ENCODE data around the gene MEGF8. TPM values are rescaled to one million over a fixed set of nuclear protein-coding genes. Genes with fewer than 3 reads are reported as not detected.
A peak's percentile ranks its signal among the peaks of the same experiment; 100 is the strongest.

MEGF8 gene
- total RNA-seq, 2 donors from 2014 or later, result 13.4 to 16.5 TPM

DNA sequence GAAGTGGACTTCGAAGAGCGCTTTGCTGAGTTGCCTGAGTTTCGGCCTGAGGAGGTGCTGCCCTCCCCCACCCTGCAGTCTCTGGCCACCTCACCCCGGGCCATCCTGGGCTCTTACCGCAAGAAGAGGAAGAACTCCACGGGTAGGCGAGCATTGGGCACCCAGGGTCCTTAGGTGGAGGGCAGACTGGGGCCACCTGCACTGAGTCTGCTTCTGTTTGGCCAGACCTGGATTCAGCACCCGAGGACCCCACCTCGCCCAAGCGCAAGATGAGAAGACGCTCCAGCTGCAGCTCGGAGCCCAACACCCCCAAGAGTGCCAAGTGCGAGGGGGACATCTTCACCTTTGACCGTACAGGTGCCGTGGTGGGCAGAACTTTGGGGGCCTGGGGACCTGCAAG, 31.5 kb upstream of the MEGF8 start:
- intact Hi-C loops (cut with DNase I), result no loop called here
- DNase-seq, result no peak

DNA sequence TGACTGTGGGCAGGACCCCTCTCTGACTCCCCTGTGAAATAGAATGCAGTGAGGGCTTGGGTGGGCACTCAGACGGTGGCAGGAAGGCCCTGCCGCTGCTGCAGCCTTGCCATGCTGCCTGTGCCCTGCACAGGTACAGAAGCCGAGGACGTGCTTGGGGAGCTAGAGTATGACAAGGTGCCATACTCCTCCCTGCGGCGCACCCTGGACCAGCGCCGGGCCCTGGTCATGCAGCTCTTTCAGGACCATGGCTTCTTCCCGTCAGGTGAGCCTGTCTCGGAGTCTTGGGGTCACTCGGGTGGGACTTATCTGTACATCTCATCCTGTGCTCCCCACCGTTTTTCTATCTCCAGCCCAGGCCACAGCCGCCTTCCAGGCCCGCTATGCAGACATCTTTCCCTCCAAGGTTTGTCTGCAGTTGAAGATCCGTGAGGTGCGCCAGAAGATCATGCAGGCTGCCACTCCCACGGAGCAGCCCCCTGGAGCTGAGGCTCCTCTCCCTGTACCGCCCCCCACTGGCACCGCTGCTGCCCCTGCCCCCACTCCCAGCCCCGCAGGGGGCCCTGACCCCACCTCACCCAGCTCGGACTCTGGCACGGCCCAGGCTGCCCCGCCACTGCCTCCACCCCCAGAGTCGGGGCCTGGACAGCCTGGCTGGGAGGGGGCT, 30.8 kb upstream of the MEGF8 start:
- intact Hi-C loops (cut with DNase I), result loop anchor here (5.0 kb wide), 1 partner anchor 47 kb away; no protein-coding TSS in a partner anchor
- H3K36me3 ChIP-seq, result peaks cover 10% of the 10 kb centered on the region
- TF ChIP-seq, protein P1, sequence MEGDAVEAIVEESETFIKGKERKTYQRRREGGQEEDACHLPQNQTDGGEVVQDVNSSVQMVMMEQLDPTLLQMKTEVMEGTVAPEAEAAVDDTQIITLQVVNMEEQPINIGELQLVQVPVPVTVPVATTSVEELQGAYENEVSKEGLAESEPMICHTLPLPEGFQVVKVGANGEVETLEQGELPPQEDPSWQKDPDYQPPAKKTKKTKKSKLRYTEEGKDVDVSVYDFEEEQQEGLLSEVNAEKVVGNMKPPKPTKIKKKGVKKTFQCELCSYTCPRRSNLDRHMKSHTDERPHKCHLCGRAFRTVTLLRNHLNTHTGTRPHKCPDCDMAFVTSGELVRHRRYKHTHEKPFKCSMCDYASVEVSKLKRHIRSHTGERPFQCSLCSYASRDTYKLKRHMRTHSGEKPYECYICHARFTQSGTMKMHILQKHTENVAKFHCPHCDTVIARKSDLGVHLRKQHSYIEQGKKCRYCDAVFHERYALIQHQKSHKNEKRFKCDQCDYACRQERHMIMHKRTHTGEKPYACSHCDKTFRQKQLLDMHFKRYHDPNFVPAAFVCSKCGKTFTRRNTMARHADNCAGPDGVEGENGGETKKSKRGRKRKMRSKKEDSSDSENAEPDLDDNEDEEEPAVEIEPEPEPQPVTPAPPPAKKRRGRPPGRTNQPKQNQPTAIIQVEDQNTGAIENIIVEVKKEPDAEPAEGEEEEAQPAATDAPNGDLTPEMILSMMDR (IDR thresholded peaks at IDR 0.05), result no peak

More for the DNA sequence above, 31.5 kb upstream of the MEGF8 start:
- TF ChIP-seq, protein P1 (IDR thresholded peaks at IDR 0.05), result no peak
- Histone ChIP-seq H3K27me3 (no peaks in the 10 kb centered on the region), H3K4me1 (no peaks in the 10 kb centered on the region), H3K4me3 (no peak overlapping the region), H3K27ac (no peak overlapping the region), H3K36me3 (peaks cover 14% of the 10 kb centered on the region), H3K9ac (ENCODE audit: low read depth in 2 of 2, low read length in 2 of 2) (no peak overlapping the region), H3K9me3 (no peaks in the 10 kb centered on the region)

DNA sequence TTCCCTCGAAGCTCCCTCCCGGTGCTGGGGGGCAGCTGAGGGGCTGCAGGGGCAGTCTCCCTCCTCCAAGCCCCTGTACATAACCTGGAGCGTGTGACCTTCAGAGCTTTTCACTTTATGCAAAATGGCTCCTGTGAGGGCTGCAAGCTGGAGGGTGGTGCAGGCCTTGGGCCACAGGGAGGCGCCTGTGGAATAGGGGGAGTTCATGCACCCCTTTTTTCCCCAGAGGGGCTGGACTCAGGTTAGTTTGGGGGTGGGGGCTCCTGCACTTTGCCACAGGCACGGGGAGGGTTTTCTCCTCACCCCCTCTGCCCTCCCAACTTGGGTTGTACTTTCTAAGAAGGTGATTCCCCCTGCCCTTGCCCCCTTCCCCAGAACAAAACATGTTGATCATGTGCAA, 30.1 kb upstream of the MEGF8 start:
- DNase-seq, result no peak
- TF ChIP-seq, protein P1 (IDR thresholded peaks at IDR 0.05), result no peak
- H3K9ac ChIP-seq (ENCODE audit: low read depth in 2 of 2, low read length in 2 of 2), result no peak overlapping the region
- H3K27me3 ChIP-seq, result no peaks in the 10 kb centered on the region
- no peaks in the 10 kb centered on the region for H3K4me1 ChIP-seq
- intact Hi-C loops (cut with DNase I), result loop anchor here (5.0 kb wide), 1 partner anchor 48 kb away; no protein-coding TSS in a partner anchor
- H3K27ac ChIP-seq, result no peak overlapping the region
- H3K9me3 ChIP-seq, result no peaks in the 10 kb centered on the region
- no peak overlapping the region for H3K4me3 ChIP-seq
- peaks cover 4% of the 10 kb centered on the region for H3K36me3 ChIP-seq

More for the DNA sequence above, 30.8 kb upstream of the MEGF8 start:
- H3K27me3 ChIP-seq, result no peaks in the 10 kb centered on the region
- H3K27ac ChIP-seq, result no peak overlapping the region
- no peak overlapping the region for H3K9ac ChIP-seq (ENCODE audit: low read depth in 2 of 2, low read length in 2 of 2)
- H3K4me1 ChIP-seq, result no peaks in the 10 kb centered on the region
- H3K4me3 ChIP-seq, result no peak overlapping the region
- H3K9me3 ChIP-seq, result no peaks in the 10 kb centered on the region
- no peak for DNase-seq

DNA sequence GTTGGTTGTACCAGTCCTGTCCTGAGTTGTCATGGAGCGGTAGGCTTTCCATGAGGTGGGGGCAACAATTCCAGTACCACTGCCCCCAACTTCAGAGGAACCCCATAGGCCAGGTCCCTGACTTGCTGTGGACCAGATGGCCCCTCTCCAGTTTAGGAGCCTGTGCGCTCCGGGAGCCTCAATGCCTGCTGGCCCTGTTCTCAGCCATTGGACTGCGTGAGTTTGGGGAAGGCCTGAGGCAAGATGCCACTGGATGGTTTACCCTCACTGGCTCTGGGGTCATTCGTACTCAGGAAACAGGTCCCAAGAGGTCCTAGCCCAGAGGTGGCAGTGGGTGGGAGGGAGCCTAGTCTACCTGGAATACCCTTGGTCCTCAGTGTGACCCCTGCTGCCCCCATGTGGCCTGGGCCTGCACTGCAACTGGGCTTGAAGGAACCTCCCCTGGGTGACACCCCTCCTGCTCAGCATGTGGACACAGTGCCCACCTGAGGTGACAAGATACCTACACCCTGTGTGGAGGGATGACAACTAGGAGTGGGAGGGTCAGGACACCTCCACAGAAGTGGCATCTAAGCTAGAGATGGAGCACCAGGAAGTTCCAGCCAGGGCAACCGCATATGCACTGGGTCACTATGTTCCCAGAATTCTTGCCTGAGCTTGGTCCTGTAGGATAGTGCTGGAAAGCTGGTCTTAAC, 29.5 kb upstream of the MEGF8 start:
- H3K9me3 ChIP-seq, result no peaks in the 10 kb centered on the region
- intact Hi-C loops (cut with DNase I), result loop anchor here (5.0 kb wide), 1 partner anchor 49 kb away; no protein-coding TSS in a partner anchor
- no peak overlapping the region for H3K4me3 ChIP-seq
- no peaks in the 10 kb centered on the region for H3K36me3 ChIP-seq
- H3K4me1 ChIP-seq, result no peaks in the 10 kb centered on the region
- DNase-seq, result peak; percentile 93
- TF ChIP-seq, protein P1 (IDR thresholded peaks at IDR 0.05), result peak; percentile 94
- no peaks in the 10 kb centered on the region for H3K27me3 ChIP-seq
- peak overlapping the region in 1 of 2 donors; percentile 14 for H3K9ac ChIP-seq (ENCODE audit: low read depth in 2 of 2, low read length in 2 of 2)
- H3K27ac ChIP-seq, result no peak overlapping the region

- TF ChIP-seq, protein P1 (IDR thresholded peaks at IDR 0.05), result no peak
- no peak for DNase-seq
- H3K36me3 ChIP-seq, result no peaks in the 10 kb centered on the region
- no peak overlapping the region for H3K9ac ChIP-seq (ENCODE audit: low read depth in 2 of 2, low read length in 2 of 2)
- intact Hi-C loops (cut with DNase I), result loop anchor here (5.0 kb wide), 1 partner anchor 50 kb away; no protein-coding TSS in a partner anchor
- no peak overlapping the region for H3K27ac ChIP-seq
- H3K9me3 ChIP-seq, result no peaks in the 10 kb centered on the region
- no peak overlapping the region for H3K4me3 ChIP-seq
- H3K27me3 ChIP-seq, result no peaks in the 10 kb centered on the region
- H3K4me1 ChIP-seq, result peaks cover 4% of the 10 kb centered on the region
Observed at GRCh38 chr19:42297039-42297438, 28.4 kb upstream of the MEGF8 start.
